AG10803 (cell line): ENCODE results near the gene ADGRF5.

Experiments used
- DNase-seq: peaks from one replicate; pipeline ENCODE4 v3.0.0; 2010; ENCODE audit warnings: low read depth
- H3K4me3 ChIP-seq: 2 replicates; pipeline ENCODE4 v1.5.1; 2011; ENCODE audit warnings: mild to moderate bottlenecking, low read length, control low read depth
- TF ChIP-seq, protein P1 (sequence below): conservative IDR thresholded peaks from 2 replicates; pipeline ENCODE4 v1.5.1; 2011; ENCODE audit warnings: mild to moderate bottlenecking, low read length, control low read depth, inconsistent platforms

The ADGRF5 gene

DNA sequence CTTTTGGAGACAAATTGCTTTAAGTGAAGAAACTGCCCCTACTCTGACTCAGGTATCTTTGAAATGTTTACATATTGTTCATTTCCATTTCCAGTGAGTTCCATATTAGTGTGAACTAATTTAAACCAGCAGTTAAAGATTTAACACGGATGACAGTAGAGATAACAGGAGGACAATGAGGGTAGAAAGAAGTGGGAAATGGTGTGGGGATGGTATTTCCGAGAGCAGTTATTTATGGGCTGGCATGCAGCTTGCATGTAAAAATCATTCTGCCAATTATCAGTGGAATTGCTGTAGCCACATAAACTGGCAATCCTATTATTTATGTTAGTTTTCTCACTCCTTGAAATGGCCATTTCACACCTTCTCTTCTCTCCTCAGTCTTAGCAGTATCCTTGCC, 8.6 kb upstream of the ADGRF5 start:
- no peak for DNase-seq
- TF ChIP-seq, protein P1, sequence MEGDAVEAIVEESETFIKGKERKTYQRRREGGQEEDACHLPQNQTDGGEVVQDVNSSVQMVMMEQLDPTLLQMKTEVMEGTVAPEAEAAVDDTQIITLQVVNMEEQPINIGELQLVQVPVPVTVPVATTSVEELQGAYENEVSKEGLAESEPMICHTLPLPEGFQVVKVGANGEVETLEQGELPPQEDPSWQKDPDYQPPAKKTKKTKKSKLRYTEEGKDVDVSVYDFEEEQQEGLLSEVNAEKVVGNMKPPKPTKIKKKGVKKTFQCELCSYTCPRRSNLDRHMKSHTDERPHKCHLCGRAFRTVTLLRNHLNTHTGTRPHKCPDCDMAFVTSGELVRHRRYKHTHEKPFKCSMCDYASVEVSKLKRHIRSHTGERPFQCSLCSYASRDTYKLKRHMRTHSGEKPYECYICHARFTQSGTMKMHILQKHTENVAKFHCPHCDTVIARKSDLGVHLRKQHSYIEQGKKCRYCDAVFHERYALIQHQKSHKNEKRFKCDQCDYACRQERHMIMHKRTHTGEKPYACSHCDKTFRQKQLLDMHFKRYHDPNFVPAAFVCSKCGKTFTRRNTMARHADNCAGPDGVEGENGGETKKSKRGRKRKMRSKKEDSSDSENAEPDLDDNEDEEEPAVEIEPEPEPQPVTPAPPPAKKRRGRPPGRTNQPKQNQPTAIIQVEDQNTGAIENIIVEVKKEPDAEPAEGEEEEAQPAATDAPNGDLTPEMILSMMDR: no peak
- no peak overlapping the region for H3K4me3 ChIP-seq

DNA sequence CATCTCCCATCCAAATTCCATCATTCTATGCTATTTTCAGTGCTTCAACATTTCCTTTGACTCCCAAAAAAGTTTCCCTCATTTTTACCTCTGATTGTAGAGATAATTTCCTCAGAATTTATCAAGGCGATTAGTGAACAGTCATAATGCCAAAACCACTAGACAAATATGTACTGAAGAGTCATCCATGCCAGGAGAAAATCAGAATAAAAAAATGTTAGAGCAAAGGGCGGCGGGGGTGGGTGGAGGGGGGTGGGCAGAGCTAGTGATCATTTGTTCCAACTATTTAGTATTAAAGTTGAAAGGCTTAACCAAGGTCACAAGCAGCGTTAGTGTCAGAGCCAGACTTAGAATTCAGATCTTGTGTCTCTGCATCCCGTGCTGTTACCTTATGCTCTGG, 5.3 kb upstream of the ADGRF5 start:
- TF ChIP-seq, protein P1: no peak
- DNase-seq: no peak
- no peak overlapping the region for H3K4me3 ChIP-seq

- no peak overlapping the region for H3K4me3 ChIP-seq
- DNase-seq: peak; percentile 40
- TF ChIP-seq, protein P1: no peak
Observed at GRCh38 chr6:46926481-46926880, 4.7 kb upstream of the ADGRF5 start.

GRCh38 chr6:46925563-46926253, 4.0 kb upstream of the ADGRF5 start:
- TF ChIP-seq, protein P1: no peak

DNA sequence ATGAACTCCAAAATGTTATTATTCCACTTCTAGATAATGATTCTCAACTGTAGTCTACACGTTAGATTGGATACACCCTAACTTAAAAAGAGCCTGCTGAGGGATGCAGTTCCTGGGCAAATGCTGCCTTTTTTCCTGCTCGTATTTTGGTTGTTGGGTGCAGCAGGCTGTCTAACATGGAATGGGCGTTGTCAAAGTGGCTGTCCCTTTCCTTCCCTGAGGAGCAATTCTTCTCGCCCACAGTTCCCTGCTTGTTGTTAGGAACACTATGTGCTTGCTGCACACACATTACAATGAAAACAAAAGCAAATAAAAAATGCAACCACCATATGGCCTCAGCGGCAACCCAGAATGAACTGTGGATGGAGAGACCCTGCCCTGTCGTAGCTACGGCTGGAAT, 1.7 kb upstream of the ADGRF5 start:
- TF ChIP-seq, protein P1: no peak
- DNase-seq: no peak
- H3K4me3 ChIP-seq: no peak overlapping the region

More at GRCh38 chr6:46925563-46926253, 4.0 kb upstream of the ADGRF5 start:
- DNase-seq: peak; percentile 89
- no peak overlapping the region for H3K4me3 ChIP-seq

DNA sequence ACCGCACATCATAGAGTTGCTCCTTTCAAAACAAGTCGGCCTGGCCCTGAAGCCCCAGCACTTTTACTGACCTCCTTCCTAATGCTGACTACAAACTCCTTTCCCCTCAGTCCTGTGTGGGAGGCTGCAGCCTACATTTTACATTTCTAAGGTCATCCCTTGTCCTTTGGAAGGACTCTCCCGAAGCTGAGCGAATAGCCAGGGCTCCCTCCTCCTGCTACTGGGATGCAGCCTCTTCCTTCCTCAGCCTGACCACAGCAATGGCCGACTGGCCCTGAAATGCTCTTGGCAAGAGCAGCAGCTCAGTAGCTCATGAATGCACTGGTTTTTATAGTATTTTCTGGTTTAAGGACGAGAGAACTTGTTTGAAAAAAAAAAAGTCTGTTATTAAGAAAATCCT, 679 bp downstream of the ADGRF5 start:
- TF ChIP-seq, protein P1: no peak
- no peak for DNase-seq
- no peak overlapping the region for H3K4me3 ChIP-seq

GRCh38 chr6:46918806-46919205, 2.9 kb downstream of the ADGRF5 start:
- no peak overlapping the region for H3K4me3 ChIP-seq
- TF ChIP-seq, protein P1: no peak

More at GRCh38 chr6:46918806-46919205, 2.9 kb downstream of the ADGRF5 start:
- DNase-seq: no peak
